ENCODE results near the gene GBP7.
A peak's percentile ranks its signal among the peaks of the same experiment; 100 is the strongest.
"Not testable (repeated sequence)": the region's sequence is repeated elsewhere in the genome, so short reads cannot be mapped to it uniquely, and the experiment has no call there.

Gene GBP7

GRCh38 chr1:89169166-89169565 lies 6.6 kb downstream of the GBP7 start:
- no peak for DNase-seq

- DNase-seq, result peak; percentile 79
These were observed 8.1 kb downstream of the GBP7 start for GRCh38 chr1:89167590-89168230.

- no peak for DNase-seq
These were observed 9.1 kb downstream of the GBP7 start for GRCh38 chr1:89166705-89167104.

- DNase-seq, result no peak
These were observed 10.0 kb downstream of the GBP7 start for GRCh38 chr1:89165811-89166210.

- no peak for DNase-seq
These were observed 24.8 kb downstream of the GBP7 start for GRCh38 chr1:89151047-89151446.

- no peak for DNase-seq
These were observed 25.8 kb downstream of the GBP7 start for GRCh38 chr1:89149976-89150375.

- no peak for DNase-seq
These were observed 26.6 kb downstream of the GBP7 start for GRCh38 chr1:89149229-89149628.

GRCh38 chr1:89147678-89148658 lies 27.8 kb downstream of the GBP7 start:
- no peak for DNase-seq

GRCh38 chr1:89146721-89147120 lies 29.1 kb downstream of the GBP7 start:
- no peak for DNase-seq

GRCh38 chr1:89143484-89143883 lies 32.3 kb downstream of the GBP7 start:
- DNase-seq, result no peak

GRCh38 chr1:89142160-89142559 lies 33.6 kb downstream of the GBP7 start:
- no peak for DNase-seq

GRCh38 chr1:89133747-89134146 lies 42.1 kb downstream of the GBP7 start:
- DNase-seq, result no peak

- DNase-seq, result no peak
These were observed 45.1 kb downstream of the GBP7 start for GRCh38 chr1:89130716-89131115.

- no peak for DNase-seq
These were observed 45.9 kb downstream of the GBP7 start for GRCh38 chr1:89129911-89130310.

- DNase-seq, result not testable (repeated sequence)
These were observed 47.8 kb downstream of the GBP7 start for GRCh38 chr1:89128003-89128458.

GRCh38 chr1:89126602-89127565 lies 48.9 kb downstream of the GBP7 start:
- DNase-seq, result not testable (repeated sequence)

- no peak for DNase-seq
These were observed 49.8 kb downstream of the GBP7 start, which contains the start of gene GBP2 for GRCh38 chr1:89125913-89126580. GBP2 (minus strand) TSS chr1:89126114; CDS start chr1:89121966, 4,148 bp downstream.

GRCh38 chr1:89125240-89125912 lies 50.4 kb downstream of the GBP7 start:
- DNase-seq, result no peak

- no peak for DNase-seq
These were observed 54.2 kb downstream of the GBP7 start for GRCh38 chr1:89121641-89122040.

- DNase-seq, result no peak
These were observed 61.1 kb downstream of the GBP7 start for GRCh38 chr1:89114662-89115061.

GRCh38 chr1:89112871-89113613 lies 62.8 kb downstream of the GBP7 start:
- DNase-seq, result no peak

Measured in NCI-H1105 treated with DMSO at 0.1 percent for 48 hours (cell line).